ENCODE measurements around the gene TRAF3IP1. TPM values are rescaled to one million over a fixed set of nuclear protein-coding genes. Genes with fewer than 3 reads are reported as not detected.

Gene TRAF3IP1
- polyA plus RNA-seq, 3 donors = 1.2 to 1.5 (median 1.5) TPM

DNA sequence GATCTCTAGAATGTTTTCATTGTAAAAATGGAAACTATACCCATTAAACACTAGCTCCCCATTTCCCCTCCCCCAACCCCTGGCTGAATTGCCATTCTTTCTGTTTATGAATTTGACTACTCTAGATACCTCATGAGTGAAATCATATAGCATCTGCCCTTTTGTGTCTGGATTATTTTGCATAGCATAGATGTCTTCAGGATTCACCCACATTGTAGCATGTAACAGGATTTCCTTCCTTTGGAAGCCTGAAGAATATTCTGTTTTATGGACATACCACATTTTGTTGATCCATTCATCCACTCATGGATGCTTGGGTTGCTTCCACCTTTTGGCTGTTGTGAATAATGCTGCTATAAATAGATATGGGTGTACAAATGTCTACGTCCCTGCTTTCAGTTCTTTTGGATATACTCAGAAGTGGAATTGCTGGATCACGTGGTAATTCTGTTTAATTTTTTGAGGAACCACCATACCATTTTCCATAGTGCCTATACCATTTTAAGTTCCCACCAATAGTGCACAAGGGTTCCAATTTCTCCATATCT, 98.8 kb downstream of the TRAF3IP1 start:
- no peak overlapping the region for H3K9ac ChIP-seq (ENCODE audit: insufficient read depth, low read length, poor library complexity, severe bottlenecking)
- H3K79me2 ChIP-seq (ENCODE audit: insufficient read depth, low read length) = no peaks in the 10 kb centered on the region
- Mint-ChIP-seq H3K4me1 (peaks cover 2% of the 10 kb centered on the region), H3K27ac (no peak overlapping the region), H3K4me3 (no peak overlapping the region), H3K9me3 (peaks cover 9 to 13% (median 11%) of the 10 kb centered on the region in 7 donors), H3K36me3 (peaks cover 0 to 4% of the 10 kb centered on the region in 2 donors), H3K27me3 (ENCODE audit: low read depth in 3 of 3) (peaks cover 0 to 4% (median 0%) of the 10 kb centered on the region in 3 donors)
- H3K27ac ChIP-seq (ENCODE audit: low read depth in 1 of 2, low read length in 2 of 2) = no peak overlapping the region
- peaks cover 8 to 16% of the 10 kb centered on the region in 2 donors for H3K9me3 ChIP-seq (replicated peaks in 1 of 2; ENCODE audit: control insufficient read depth in 1 of 2, insufficient read depth in 1 of 2, low read length in 2 of 2)
- H3K27me3 ChIP-seq (ENCODE audit: control insufficient read depth in 2 of 2, insufficient read depth in 2 of 2, low read length in 2 of 2) = no peaks in the 10 kb centered on the region
- DNase-seq = no peak
- H3K4me1 ChIP-seq (ENCODE audit: control insufficient read depth in 1 of 2, insufficient read depth in 2 of 2, low read length in 2 of 2) = no peaks in the 10 kb centered on the region
- no peak overlapping the region for H3K4me2 ChIP-seq (replicated peaks; ENCODE audit: extremely low read depth, low read length, poor library complexity, severe bottlenecking)
- H2AFZ ChIP-seq (ENCODE audit: insufficient read depth, low read depth, low read length, poor library complexity, severe bottlenecking) = no peak overlapping the region
- TF ChIP-seq, protein P1, sequence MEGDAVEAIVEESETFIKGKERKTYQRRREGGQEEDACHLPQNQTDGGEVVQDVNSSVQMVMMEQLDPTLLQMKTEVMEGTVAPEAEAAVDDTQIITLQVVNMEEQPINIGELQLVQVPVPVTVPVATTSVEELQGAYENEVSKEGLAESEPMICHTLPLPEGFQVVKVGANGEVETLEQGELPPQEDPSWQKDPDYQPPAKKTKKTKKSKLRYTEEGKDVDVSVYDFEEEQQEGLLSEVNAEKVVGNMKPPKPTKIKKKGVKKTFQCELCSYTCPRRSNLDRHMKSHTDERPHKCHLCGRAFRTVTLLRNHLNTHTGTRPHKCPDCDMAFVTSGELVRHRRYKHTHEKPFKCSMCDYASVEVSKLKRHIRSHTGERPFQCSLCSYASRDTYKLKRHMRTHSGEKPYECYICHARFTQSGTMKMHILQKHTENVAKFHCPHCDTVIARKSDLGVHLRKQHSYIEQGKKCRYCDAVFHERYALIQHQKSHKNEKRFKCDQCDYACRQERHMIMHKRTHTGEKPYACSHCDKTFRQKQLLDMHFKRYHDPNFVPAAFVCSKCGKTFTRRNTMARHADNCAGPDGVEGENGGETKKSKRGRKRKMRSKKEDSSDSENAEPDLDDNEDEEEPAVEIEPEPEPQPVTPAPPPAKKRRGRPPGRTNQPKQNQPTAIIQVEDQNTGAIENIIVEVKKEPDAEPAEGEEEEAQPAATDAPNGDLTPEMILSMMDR (IDR thresholded peaks at IDR 0.05) = no peak
- H4K20me1 ChIP-seq (ENCODE audit: insufficient read depth, low read length) = no peaks in the 10 kb centered on the region
- intact Hi-C loops (cut with micrococcal nuclease) = no loop called here
- H3K4me3 ChIP-seq (replicated peaks in 1 of 3; ENCODE audit: low read depth in 2 of 3, low read length in 3 of 3) = no peak overlapping the region
- H3K36me3 ChIP-seq (replicated peaks in 1 of 2; ENCODE audit: control insufficient read depth in 1 of 2, insufficient read depth in 2 of 2, low read length in 2 of 2) = no peaks in the 10 kb centered on the region
- WGBS (ENCODE audit: insufficient coverage) = 100% methylated on average over 1 of the region's 2 CpGs

DNA sequence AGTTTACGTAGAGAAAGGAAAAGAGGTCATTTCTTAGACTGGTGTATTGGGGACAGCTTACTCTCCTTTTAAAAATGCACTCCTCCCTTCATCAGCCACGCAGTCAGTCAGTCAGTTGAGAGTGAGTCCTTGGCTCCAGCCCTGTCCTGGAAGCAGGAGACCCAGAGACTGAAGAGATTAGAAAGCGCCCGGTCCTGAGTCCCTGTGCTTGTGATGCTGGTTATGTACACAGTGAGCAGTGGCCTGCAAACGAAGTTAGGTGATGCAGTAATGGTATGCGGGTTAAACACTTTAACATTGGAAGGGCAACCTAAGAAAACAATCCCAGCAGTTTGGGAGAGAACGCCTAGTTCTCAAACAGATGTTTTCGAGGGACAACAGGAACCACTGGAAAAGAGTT, 100.1 kb downstream of the TRAF3IP1 start:
- H3K9me3 Mint-ChIP-seq = peaks cover 9 to 13% (median 10%) of the 10 kb centered on the region in 7 donors
- no peak overlapping the region for H3K27ac ChIP-seq (ENCODE audit: low read depth in 1 of 2, low read length in 2 of 2)
- no peak overlapping the region for H3K4me2 ChIP-seq (replicated peaks; ENCODE audit: extremely low read depth, low read length, poor library complexity, severe bottlenecking)
- no peak overlapping the region for H3K27ac Mint-ChIP-seq
- H4K20me1 ChIP-seq (ENCODE audit: insufficient read depth, low read length) = no peaks in the 10 kb centered on the region
- peaks cover 8 to 9% of the 10 kb centered on the region in 2 donors for H3K9me3 ChIP-seq (replicated peaks in 1 of 2; ENCODE audit: control insufficient read depth in 1 of 2, insufficient read depth in 1 of 2, low read length in 2 of 2)
- intact Hi-C loops (cut with micrococcal nuclease) = no loop called here
- TF ChIP-seq, protein P1 (IDR thresholded peaks at IDR 0.05) = no peak
- no peak overlapping the region for H2AFZ ChIP-seq (ENCODE audit: insufficient read depth, low read depth, low read length, poor library complexity, severe bottlenecking)
- no peak overlapping the region for H3K9ac ChIP-seq (ENCODE audit: insufficient read depth, low read length, poor library complexity, severe bottlenecking)
- H3K4me1 ChIP-seq (ENCODE audit: control insufficient read depth in 1 of 2, insufficient read depth in 2 of 2, low read length in 2 of 2) = no peaks in the 10 kb centered on the region
- peaks cover 4% of the 10 kb centered on the region for H3K4me1 Mint-ChIP-seq
- H3K4me3 Mint-ChIP-seq = no peak overlapping the region
- H3K27me3 ChIP-seq (ENCODE audit: control insufficient read depth in 2 of 2, insufficient read depth in 2 of 2, low read length in 2 of 2) = no peaks in the 10 kb centered on the region
- H3K79me2 ChIP-seq (ENCODE audit: insufficient read depth, low read length) = no peaks in the 10 kb centered on the region
- DNase-seq = no peak
- peaks cover 1 to 4% of the 10 kb centered on the region in 2 donors for H3K36me3 Mint-ChIP-seq
- no peak overlapping the region for H3K4me3 ChIP-seq (replicated peaks in 1 of 3; ENCODE audit: low read depth in 2 of 3, low read length in 3 of 3)
- no peaks in the 10 kb centered on the region for H3K36me3 ChIP-seq (replicated peaks in 1 of 2; ENCODE audit: control insufficient read depth in 1 of 2, insufficient read depth in 2 of 2, low read length in 2 of 2)
- H3K27me3 Mint-ChIP-seq (ENCODE audit: low read depth in 3 of 3) = peaks cover 0 to 4% (median 3%) of the 10 kb centered on the region in 3 donors
- WGBS (ENCODE audit: insufficient coverage) = 96% methylated on average over 4 of the region's 8 CpGs

Data from CD14-positive monocyte (primary cell).